ENCODE results near the gene BRI3.
"Not testable (repeated sequence)": the region's sequence is repeated elsewhere in the genome, so short reads cannot be mapped to it uniquely, and the experiment has no call there.

BRI3 gene

DNA sequence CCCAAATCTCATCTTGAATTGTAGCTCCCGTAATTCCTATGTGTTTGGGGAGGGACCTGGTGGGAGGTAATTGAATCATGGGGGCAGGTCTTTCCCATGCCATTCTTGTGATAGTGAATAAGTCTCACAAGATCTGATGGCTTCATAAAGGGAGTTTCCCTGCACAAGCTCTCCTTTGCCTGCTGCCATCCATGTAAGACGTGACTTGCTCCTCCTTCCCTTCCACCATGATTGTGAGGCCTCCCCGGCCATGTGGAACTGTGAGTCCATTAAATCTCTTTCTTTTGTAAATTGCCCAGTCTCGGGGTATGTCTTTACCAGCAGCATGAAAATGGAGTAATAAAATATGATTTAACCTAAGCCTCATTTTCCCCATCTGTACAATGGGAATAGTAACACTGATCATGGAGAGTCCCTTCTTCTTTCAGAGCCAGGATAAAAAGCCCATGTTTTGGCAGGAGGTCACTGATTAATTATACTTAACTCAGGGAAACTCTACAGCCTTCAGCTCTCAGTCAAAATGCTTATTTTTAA is 34.6 kb downstream of the BRI3 start:
- not testable (repeated sequence) for DNase-seq

DNA sequence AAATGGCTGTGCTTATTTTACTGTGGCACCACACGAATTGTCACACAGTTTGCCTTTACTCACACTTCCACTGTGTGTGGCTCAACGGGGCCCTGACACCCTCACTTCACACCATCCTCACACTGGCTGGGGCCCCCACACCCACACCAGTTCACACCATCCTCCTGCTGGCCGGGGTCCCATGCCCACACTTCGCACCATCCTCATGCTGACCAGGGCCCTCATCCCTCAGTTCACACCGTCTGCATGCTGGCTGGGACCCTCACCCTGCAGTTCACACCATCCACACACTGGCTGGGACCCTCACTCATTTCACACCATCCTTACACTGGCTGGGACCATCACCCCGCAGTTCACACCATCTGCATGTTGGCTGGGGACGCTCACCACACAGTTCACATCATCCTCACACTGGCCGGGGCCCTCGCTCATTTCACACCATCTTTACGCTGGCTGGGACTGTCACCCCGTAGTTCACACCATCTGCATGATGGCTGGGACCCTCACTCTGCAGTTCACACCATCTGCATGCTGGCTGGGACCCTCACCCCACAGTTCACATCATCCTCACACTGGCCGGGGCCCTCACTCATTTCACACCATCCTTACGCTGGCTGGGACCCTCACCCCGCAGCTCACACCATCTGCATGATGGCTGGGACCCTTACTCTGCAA is 36.0 kb downstream of the BRI3 start:
- DNase-seq, result no peak

DNA sequence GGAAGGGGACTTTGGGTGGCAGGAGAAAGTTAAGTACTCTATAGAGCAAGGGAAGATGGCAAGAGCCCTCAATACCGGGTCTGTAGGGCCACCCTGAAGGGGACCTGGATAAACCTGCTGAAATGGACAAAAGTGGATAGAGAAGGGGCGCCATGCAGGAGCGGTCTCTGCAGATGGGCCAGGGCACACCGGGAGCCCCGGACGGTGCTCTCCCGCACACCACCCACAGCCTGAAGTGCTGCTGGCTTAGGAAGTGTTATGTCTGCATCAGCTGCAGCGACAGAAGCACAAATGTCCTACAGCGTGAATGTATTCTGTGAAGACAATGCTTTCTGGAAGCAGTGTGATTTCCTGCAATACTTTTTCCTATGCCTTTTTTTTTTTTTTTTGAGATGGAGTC is 37.7 kb downstream of the BRI3 start:
- no peak for DNase-seq

DNA sequence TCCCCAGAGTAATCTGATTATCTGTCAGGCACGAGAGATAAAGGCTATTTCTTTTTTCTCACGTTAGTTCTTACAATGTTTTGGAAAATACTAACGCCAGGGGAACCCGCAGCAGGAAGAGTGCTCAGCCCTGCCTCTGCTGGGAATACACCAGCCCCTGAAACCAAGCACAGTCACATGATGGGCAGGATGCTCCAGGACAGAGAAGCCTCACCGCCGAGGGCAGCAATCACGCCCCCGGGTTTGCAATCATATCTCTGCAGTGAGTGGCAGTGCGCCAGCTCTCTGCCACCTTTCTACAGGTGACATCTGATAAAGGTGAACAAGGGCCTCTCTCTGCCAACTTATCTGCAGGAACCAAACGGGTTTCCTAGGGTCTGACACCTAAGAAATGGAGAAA is 39.8 kb downstream of the BRI3 start:
- DNase-seq, result no peak

DNA sequence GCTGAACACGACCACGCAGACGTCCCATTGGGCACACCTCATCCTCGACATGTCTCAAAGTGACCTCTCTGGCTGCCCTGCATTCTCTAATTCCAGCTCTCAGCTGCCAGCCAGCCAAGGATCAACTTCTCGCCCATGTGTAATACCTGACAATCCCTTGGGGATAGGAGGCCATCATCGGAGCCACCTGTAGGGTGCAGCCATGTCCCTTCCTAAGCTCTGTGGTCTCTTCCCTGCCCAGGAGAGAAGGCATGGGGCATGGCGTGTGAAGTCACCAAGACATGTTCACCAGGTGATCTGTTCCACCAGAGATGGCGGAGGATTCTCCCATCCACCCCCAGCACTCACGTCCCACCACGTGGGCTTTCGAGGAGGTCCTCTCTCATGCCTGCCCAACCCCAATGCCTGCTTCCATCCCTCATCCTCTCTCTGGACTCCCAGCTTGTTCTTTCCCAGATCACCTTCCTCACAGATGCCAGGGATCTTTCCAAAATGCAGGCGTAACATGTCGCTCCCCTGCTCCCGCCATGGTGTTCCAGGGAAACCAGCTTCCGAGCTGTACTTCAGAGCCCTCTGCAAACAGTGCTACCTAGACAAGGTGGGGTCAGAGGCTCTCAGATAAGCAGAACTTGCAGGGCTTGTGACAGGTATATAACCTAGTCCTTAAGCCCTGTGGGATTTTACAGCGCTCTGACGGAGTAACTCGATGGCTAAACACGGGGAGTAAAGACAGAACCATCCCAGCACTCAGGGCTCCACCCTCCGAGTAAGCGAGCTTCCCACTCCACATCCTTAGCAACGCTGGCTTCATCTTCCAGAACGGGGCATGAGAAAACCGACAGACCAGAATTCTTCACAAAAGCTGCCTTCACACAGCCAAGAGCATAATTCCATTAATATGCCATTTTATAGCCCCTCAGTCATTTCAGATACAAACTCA is 41.1 kb downstream of the BRI3 start:
- no peak for DNase-seq

DNA sequence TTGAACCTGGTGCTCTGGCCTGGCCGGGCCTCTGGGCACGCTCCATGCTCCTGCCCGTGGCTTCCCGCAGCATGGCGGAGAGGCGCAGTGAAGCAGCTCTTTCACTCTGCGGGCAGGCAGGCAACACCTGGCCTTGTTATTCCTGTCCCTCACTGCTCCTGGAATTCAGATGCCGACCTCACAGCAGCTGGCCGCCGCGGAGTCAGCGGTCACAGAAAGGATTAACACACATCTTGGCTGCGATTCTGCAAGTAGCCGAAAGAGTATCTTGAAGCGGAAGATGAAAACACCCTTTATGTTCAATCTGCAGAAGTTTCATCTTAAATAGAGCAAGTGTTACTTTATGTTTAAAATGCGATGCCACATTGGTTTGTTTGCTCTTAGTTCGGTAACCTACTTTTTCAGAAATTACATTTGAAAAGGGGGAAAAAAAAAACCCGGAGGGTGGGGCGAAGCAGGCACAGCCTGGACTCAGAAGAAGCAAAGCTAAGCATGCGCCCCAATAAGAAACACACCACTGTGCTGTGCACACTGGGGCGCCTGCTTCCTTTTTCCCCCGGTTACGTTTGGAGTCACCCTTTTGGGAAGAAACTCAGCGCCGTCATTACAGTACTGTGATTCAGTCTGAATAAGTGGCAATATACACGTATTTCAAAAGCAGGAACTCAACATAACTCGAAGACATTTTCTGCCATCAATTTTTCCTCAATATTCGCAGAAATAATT is 42.3 kb downstream of the BRI3 start:
- DNase-seq, result peak; percentile 33

DNA sequence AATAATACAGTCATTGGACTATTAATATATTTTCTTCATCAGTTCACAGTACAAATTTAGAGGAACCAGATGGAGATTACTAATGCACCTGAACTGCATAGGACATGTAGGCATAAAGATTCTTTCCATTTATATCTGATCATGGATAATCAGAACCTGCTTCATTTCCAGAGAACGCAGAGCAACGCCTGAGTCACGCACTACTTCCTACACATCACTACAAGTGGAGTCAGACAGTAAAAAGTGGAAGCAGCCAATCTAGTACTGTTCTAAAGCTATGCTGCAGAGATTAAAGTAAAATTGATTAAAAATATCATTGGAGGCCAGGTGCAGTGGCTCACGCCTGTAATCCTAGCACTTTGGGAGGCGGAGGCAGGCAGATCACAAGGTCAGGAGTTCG is 43.3 kb downstream of the BRI3 start:
- DNase-seq, result no peak

DNA sequence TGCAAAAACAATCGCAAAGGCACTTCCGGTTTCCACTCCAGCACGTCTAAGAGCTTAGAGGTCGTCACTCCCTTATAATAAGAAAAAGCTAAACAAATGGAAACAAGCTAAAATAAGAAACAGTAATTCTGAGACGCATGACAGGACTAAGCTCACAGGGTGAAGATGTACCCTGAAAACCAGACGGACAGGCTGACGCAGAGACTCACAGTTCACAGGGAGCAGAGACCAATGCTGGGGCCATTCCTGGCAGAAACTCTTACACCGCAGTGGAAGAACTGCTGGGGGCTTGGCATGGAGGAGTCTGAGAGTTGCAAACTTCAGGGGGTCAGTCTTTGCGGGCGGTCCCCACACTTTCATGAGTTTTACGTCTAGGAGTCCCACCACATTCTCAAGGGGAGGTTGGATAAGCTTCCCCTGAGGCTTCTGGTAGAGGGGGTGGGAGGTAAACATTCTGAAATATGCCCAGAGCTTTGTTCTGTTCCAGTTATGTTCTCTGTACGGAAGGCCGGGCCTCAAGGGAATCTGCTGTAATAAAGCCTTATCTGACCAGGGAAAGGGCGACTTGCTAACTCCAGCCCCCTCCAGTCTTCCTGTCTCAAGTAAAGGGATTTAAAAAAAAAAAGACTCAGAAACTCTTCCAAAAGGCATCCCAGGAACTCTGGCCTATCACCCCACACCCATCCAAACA is 47.8 kb downstream of the BRI3 start:
- peak; percentile 60 for DNase-seq

DNA sequence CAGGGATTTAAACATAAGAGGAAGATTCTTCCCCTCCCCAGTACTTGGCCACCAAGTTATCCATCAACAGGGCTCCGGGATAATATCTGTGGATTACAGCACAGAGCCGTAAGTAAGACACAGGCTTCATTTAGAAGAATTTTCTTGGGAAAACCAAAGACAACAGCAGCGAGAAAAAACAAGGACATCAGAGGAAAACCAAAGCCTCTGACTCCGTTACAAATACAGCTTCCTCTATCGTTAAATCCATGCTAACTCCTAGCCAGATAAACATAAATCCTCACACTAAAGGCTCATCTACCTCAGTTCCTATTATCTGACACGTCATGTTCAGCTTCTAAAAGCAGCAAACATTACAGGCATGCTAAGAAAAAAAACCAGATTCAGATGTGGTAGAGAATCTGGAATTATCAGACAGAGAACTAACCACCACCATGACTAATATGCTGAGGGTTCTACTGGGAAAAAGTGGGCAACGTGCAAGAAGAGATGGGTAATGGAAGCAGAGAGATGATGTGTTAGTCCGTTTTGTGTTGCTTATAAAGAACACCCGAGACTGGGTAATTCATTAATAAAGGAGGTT is 48.4 kb downstream of the BRI3 start:
- DNase-seq, result peak; percentile 75

DNA sequence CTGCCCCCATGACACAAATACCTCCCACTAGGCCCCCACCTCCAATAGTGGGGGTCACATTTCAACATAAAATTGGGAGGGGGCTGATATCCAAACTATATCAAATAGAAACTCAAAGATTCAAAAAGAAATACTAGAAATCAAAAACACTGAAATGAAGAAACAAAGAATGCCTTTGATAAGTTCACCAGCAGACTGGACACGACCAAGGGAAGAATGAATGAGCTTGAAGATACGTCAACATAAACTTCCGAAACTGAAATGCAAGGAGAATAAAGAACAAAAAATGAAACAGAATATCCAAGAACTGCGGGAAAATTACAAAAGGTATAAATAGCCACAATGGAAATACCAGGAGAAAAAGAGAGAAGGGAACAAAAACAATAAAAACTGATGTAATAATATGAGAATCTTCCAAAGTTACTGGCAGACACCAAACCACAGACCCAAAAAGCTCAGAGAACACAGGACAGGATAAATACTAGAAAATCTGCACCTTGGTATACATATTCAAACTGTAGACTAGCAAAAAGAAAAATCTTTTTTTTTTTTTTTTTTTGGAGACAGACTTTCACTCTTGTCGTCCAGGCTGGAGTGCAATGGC is 49.5 kb downstream of the BRI3 start:
- no peak for DNase-seq

DNA sequence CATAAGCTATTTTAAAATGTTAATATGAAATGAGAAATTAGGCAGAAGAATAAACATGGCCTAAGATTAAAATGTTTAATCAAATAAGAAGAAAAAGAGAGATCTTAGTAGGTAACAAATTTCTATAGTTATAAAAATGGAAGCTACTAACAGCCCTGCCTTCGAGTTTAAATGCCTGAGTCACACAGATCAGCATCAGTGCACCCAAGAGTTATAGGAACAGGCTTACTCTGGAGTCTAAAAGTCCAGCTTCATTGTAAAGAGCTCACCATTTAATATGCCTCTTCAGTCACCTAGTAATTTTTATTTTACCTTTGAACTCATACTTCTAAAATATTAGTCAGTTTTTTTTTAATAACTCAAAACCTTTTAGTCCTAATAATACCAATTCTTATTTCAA is 52.6 kb downstream of the BRI3 start:
- DNase-seq, result no peak

DNA sequence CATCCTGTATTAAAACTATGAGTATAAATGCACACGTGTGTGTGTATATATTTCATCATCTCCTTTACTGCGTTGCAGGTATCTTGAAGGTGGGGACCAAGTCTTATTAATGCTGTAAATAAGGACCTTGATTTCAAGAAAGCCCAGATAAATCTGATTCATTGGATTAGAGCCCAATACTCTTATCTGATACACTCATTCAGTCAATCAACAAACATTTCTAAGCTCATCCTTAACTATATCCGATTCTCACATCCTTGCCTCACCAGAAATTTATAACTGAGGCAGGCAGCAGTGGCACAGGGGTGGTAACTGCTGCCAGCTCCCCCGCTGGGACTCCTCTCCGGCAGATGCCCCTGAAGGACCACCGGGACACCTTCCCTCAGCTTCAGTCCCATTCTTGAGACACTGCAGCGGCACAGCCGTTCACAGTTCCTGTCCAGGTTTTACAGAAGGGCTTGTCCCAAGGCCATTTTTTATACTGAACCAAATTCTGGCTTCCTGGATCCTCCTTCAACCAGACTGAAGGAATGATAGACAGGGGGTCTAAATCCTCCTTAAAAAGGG is 54.0 kb downstream of the BRI3 start:
- DNase-seq, result no peak

DNA sequence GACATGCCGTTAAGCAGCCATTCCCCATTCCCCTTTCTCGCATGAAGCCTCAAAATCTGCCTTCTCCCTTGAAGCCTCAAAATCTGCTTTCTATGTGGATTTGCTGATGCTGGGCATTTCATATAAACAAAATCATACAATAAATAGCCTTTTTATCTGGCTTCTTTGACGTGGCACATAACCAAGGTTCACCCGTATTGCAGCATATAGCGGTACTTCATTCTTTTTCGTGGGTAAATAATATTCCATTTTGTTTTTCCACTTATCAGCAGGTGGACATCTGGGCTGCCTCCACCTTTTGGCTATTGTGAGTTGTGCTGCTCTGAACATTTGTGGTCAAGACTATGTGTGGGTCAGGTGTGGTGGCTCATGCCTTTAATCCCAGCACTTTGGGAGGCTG is 57.0 kb downstream of the BRI3 start:
- DNase-seq, result no peak

DNA sequence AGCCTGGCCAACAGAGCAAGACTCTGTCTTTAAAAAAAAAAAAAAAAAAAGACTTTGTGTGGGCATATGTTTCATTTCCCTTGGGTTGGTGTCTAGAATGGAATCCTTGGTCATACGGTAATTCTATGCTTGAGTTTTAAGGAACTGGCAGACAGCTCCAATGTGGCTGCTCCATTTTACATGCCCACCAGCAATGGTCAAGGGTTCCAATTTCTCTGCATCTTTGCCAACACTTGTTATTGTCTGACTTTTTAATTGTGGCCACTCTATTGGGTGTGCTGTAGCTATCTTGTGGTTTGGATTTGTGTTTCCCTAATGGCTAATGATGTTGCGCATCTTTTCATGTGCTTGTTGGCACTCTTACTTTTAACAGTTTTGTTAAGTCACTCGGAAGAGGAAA is 57.6 kb downstream of the BRI3 start:
- no peak for DNase-seq

DNA sequence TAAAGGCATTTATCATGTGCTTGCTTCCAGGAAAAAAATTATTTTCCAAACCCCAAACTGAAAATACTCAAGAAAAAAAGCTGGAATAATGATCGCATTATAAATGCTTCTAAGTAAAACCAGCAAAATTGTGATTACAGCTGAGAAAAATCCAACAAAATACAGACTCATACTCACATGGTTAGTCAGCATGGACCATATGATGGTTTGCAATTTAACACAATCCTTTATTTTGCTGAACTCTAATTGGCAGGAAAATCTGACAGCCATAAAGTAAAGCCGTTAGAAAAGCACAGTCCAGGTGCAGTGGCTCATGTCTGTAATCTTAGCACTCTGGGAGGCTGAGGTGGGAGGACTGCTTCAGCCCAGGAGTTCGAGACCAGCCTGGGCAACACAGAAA is 59.6 kb downstream of the BRI3 start:
- DNase-seq, result peak; percentile 77
